ENCODE measurements around the gene PARP4.
"Not testable (repeated sequence)": the region's sequence is repeated elsewhere in the genome, so short reads cannot be mapped to it uniquely, and the experiment has no call there.

Gene PARP4

GRCh38 chr13:24505256-24505655, 7.3 kb downstream of the PARP4 start:
- no peak for DNase-seq

DNA sequence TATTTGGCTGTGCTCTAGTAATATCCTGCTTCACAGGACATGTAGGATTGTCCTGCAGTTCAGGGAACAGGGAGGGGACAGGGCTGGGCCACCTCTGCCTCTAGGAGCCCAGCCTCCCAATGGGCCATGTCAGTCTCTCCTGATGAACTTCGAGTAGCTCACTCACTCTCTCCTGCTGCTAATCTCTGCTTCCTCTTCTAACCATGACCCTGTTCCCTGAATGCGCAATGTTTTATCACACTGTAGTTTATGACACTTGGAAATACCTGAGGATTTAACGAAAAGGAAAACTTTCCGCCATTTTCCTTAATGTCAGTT, 9.2 kb downstream of the PARP4 start:
- DNase-seq, result no peak

DNA sequence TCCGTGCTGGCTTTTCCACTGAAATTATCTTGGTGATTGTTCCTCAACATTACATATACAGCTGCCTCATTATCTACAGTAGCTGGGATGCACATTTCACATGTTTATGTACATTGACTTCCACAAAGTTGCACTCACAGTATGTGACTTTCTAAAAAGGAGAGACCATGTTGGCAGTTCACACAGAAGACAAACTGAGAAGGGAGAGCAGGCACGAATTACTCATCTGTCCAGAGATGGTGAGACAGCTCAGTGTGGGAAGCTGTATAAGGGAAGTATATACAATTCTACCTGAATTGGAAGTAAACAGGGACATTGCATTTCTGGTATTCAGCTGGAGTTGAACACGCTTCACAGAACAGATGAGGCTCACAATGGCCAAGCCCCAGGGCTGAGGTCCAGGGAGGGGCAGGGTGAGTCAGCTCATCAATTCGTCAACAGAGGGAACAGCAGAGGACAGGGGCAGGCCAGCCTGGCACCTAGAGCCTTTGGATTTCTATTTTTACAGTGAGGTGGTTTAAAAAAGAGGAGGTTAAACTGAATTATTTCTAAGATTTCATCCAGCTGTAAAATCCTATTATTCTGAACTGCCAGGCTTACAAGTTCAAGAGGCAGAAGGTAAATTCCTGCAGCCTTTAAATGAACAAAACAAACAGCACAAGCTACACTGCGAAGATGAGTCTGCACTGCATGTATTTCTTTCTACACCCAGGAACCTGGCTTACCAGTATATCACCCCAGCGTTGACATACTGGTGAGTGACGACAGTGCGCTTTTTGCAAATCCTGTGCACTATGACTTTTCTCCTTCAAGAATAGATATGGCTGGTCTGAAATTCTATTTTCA, 9.8 kb downstream of the PARP4 start:
- DNase-seq, result peak; percentile 15

- peak; percentile 62 for DNase-seq
These were observed 11.6 kb downstream of the PARP4 start for GRCh38 chr13:24500977-24501376.

GRCh38 chr13:24497742-24498141, 14.8 kb downstream of the PARP4 start:
- no peak for DNase-seq

GRCh38 chr13:24496295-24496694, 16.3 kb downstream of the PARP4 start:
- not testable (repeated sequence) for DNase-seq

GRCh38 chr13:24495151-24495729, 17.3 kb downstream of the PARP4 start:
- no peak for DNase-seq

DNA sequence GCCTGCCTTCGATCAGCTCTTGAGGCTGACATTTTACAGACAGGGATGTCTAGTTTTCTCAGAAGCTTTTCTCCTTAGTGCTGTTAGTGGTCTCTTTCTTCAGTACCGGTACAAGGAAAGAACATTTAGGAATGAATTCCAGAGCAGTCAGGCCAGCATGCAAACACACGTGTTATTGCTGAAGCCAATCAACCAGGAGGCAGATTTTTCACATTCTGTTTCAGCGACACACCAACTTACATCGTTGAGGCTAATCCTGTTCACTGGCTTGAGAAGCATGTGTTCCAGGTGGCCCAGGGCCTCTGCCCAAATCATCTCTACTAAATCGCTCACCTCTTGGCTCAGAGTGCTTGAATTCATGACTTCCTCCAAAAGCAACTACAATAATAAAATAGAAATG, 19.2 kb downstream of the PARP4 start:
- no peak for DNase-seq

DNA sequence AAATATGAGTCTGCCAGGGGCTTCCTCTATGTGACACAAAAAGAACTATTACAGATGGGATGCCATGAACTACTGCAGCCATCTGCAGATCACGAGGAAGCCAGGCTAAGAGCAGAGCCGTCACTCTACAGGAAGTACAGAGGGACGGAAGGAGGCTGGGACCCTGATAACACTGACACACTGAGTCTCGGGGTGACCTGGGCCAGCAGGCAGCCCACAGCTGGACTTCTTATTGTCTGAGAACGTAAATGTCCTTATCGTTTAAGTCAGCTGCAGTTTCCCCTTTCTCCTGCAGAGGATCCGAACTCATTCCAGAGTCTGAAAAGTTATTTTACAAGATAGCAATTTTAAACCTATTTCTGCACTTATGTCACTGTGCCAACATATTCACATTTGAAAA, 20.7 kb downstream of the PARP4 start:
- no peak for DNase-seq

DNA sequence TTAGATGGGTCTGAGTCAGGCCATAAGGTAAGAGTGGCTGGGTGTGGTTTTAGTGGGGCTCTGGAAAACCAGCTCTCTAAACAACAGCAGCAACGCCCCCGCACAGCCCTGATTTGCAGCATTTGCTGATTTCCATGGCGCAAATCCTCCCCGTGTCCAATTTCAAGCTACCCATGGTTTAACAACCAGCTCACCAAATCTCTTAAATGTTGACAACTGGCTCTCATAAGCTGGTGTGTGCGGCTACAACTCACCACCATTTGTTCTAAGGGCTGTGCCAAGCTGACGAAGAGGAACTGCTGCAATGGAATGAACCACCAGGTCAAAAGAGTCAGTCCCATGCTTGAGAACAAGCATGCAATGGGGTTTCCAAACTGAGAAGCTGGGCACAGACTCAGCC, 22.9 kb downstream of the PARP4 start:
- DNase-seq, result no peak

- not testable (repeated sequence) for DNase-seq
These were observed 24.5 kb downstream of the PARP4 start for GRCh38 chr13:24488092-24488491.

DNA sequence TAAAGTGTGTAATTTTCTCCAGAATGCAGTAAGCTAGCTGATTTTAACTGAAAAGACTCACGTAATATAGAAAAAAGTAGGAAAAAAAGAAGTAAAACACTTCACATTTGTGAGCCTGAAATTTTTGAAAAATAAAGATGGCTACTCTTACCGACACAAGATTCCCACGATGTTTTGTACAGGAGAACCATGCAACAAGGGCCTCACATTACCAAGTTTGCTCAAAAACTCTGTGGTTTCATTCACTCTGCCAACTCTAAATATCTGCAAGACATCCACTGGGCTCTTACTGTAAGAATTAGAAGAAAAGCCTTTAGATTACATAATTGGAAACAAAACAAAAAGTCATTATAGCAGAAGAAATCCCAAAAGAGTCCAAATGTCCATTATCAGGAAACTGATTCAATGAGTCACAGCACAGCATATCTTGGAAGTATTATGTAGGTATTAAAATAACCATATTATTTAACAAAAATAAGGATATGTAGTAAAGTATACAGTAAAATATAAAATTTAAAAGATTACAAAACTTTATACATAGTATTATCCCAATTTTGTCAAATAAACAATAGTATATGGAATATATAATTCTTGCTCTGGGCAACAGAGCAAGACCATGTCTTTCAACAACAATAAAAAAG, 26.4 kb downstream of the PARP4 start:
- not testable (repeated sequence) for DNase-seq

GRCh38 chr13:24473686-24474085, 38.9 kb downstream of the PARP4 start:
- no peak for DNase-seq

DNA sequence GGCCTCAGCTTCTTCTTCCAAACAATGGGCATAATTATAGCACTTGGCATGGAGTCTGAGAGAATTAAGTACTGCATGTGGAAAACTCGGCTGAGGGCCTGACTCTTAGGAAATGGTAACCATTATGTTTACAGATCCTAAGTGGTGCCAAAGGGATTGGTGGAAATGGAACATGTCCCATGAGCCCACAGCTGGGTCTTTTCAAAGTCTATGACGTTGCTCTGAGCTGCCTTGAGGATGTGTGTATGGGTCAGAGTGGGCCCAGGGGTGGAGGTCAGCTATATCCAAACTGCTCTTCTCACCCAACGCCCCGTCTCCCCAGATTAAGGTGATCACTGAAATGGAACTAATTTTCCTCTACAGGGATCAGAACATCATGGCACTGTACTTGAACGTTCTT, 40.4 kb downstream of the PARP4 start:
- DNase-seq, result not testable (repeated sequence)

GRCh38 chr13:24463078-24463477, 49.5 kb downstream of the PARP4 start:
- no peak for DNase-seq

DNA sequence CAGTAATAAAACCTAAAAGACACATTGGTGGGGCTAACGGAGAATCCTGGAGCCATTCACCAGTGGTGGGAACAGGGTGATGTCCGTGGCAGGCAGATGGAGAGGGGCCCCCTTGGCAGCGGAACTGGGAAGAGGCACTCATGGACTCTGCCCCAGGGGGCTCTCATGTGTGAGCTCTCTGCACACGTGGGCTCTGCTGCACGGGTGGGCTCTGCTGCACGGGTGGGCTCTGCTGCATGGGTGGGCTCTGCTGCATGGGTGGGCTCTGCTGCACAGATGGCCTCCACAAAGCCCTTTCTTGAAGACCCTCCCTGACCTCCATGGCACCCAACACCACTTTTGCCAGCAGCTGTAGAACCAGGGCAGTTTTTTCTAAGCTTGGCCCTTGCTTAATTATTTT, 52.3 kb downstream of the PARP4 start:
- DNase-seq, result no peak

GRCh38 chr13:24459726-24460125, 52.9 kb downstream of the PARP4 start:
- DNase-seq, result no peak

- peak; percentile 51 for DNase-seq
These were observed 53.3 kb downstream of the PARP4 start for GRCh38 chr13:24459234-24459633.

- DNase-seq, result no peak
These were observed 53.8 kb downstream of the PARP4 start for GRCh38 chr13:24458736-24459135.

DNA sequence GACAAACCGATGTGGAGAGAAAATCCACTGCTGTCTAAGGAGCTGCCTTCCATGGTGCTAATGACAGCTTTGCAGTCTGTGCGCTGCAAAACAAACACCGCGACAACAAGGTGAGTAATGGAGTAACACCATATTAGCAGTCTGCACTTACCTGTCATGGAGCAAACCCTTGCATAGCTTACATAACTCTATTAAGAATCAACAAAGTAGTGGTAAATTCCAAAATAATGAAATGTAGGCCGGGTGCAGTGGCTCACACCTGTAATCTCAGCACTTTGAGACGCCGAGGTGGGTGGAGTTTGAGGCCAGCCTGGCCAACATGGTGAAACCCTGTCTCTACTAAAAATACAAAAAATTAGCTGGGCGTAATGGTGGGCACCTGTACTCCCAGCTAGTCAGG, 56.2 kb downstream of the PARP4 start:
- DNase-seq, result no peak

DNA sequence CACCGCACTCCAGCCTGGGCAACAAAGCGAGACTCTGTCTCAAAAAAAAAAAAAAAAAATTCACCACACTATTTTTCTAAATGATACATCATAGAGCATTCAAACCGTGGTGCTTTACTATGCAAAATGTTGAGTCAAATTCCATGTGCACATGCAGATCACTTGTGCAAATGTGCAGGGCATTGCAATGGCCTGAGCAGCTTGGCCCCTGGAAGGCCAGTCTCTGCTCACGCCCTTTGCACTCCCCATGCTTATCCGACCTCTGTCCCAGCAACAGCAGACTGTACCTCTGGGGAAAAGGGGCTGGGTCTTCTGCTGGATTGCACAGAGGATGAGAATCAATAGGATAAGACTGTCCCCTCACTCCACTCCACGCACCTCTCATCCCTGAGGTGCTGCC, 58.5 kb downstream of the PARP4 start:
- DNase-seq, result no peak

DNA sequence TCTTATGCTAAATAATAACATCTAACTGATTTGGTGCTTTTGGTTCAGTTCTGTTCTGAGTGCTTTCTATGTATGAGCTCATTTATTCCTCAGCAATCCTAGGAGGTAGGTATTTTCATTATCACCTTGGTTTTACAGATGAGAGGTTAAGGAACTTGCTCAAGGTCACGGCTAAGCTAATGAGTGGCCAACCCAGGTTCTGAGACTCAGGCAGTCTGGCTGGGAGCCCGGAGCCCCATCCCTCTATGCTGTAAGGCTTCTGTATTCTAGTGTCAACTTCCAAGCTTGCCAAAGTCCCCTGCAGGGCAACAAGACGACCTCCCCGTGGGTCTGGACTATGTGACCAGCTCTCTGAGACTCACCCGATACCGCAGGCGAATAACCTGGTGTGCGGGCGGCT, 60.5 kb downstream of the PARP4 start:
- DNase-seq, result no peak

DNA sequence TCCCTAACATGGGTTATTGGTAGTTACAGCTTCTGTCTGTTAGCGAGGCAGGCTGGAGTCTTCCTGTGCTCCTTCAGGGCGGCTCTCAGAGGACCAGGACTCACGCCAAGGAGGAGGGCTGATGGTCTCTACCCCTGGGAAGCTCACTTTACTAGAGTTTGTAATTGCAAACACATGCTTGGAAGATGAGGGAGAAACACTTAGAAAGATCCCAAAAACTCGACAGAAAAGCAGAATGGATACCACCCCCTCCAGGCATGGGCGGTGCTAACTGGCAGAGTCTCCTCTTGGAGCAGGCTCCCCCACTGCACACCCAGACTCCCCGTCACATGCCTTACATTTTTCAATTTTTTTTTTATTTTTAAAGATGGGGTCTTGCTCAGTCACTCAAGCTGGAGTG, 62.0 kb downstream of the PARP4 start:
- DNase-seq, result no peak

DNA sequence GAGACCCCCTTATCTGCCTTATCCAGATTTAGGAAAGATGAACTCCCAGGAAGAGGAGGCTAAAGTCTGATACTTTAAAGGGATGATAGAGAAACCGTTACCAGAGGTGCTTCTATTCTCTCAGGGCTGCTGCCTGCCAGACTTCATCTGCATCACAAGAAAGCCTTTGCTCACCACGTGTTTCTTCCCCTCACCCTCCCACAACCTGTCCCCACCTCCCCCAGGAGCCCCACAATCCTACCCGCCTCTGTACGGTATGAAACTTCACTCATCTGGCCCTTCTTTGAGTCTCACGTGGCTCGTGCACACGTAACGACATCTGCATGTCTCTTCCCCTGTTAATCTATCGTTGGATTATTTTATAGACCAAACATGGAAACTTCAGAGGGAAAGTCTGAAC, 67.7 kb downstream of the PARP4 start:
- DNase-seq, result not testable (repeated sequence)
